Activated B cell treated with CpG ODN at 0.5 μM for 24 hours (primary cell): ENCODE results near the gene CPT2. TPM values are rescaled to one million over a fixed set of nuclear protein-coding genes. Genes with fewer than 3 reads are reported as not detected.

Experiments
- ATAC-seq: fragments of 200-7000 bp; cut with Tn5 transposase; one replicate; pipeline ENCODE4 v1.10.0; 2021; ENCODE audit warnings: low read depth, mild to moderate bottlenecking, moderate library complexity
- CTCF ChIA-PET: fragments of 350-600 bp; sonication (Branson Sonifier 250); formaldehyde crosslinking; loops from one replicate; lab custom pipeline; 2021; ENCODE audit warnings: antibody characterized with exemption; lab: Charles Lee
- POLR2A ChIA-PET: fragments of 350-600 bp; sonication (Branson Sonifier 250); formaldehyde crosslinking; loops from one replicate; lab custom pipeline; 2021; ENCODE audit warnings: antibody characterized with exemption; lab: Charles Lee
- DNase-seq: peaks from one replicate; pipeline ENCODE4 v3.0.0; 2022
- H3K27ac Mint-ChIP-seq: one replicate; pipeline ENCODE4 v1.8.0; 2020; ENCODE audit warnings: mixed read lengths
- H3K27me3 Mint-ChIP-seq: one replicate; pipeline ENCODE4 v1.8.0; 2021; ENCODE audit warnings: mixed read lengths
- H3K36me3 Mint-ChIP-seq: one replicate; pipeline ENCODE4 v1.8.0; 2021; ENCODE audit warnings: low read depth, mixed read lengths
- H3K4me1 Mint-ChIP-seq: one replicate; pipeline ENCODE4 v1.8.0; 2021; ENCODE audit warnings: mixed read lengths
- H3K4me3 Mint-ChIP-seq: one replicate; pipeline ENCODE4 v1.8.0; 2020; ENCODE audit warnings: mild to moderate bottlenecking, mixed read lengths
- H3K9me3 Mint-ChIP-seq: one replicate; pipeline ENCODE4 v1.8.0; 2020; ENCODE audit warnings: mixed read lengths
- intact Hi-C: fragments of 100-400 bp; cut with micrococcal nuclease; formaldehyde crosslinking; loops from one replicate; pipeline ENCODE4 v1.15.1; 2024
- total RNA-seq: library from RNA; stranded (reverse); gene quantifications from 2 replicates; pipeline ENCODE4 v1.2.3, GENCODE V29; 2022
- TF ChIP-seq, protein P1 (sequence below): fragments of 200-600 bp; IDR thresholded peaks from one replicate; pipeline ENCODE4 v1.8.0; 2022; ENCODE audit warnings: antibody characterized with exemption, mild to moderate bottlenecking

CPT2 gene
- total RNA-seq, 1 donor from 2014 or later, result 15.7 TPM

DNA sequence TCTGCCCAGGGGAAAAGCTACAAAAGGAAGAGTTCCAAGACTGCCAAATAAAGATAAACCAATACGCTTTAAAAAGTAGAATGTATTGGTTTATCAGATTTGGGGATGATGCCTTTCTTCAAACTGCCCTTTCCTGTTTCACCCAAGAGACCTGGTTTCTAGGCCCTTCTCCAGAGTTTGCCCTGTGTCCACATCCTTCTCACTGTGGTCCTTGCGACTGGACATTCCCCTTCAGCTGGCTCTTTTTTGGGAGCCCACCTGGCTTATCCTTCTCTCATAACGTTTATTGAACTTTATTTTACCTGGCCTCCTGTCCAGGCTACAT is 24.3 kb downstream of the CPT2 start:
- H3K4me1 Mint-ChIP-seq, result peaks cover 20% of the 10 kb centered on the region
- POLR2A ChIA-PET, result interaction anchor here (1.0 to 2.5 kb wide), 3 partner anchors 15 to 106 kb away, joined by 3 to 9 read pairs (median 5); partner anchors contain the start of gene MAGOH
- CTCF ChIA-PET, result no interaction called here

DNA sequence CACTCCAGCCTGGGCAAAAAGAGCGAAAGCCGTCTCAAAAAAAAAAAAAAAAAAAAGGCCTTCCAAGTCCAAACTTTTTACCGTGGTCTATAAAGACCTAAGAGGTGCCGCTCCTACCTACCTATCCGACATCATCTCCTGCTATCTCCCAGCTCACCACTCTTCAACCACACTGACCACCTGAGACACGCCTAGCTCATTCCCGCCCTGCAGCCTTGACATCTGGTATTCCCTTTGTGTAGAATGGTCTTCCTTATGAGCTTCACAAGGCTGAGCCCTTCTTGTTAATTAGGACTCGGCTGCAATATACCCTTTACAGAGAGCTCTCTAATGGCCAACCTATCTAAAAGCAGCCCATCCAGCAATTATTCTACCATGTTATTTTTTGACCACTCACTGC is 41.0 kb downstream of the CPT2 start:
- Mint-ChIP-seq H3K9me3 (no peaks in the 10 kb centered on the region), H3K36me3 (peaks cover 44% of the 10 kb centered on the region), H3K4me1 (peaks cover 32% of the 10 kb centered on the region), H3K4me3 (peak overlapping the region; percentile 97), H3K27ac (peak overlapping the region; percentile 91), H3K27me3 (no peaks in the 10 kb centered on the region)
- ChIA-PET POLR2A (interaction anchor here (0.6 to 1.9 kb wide), 5 partner anchors 17 to 89 kb away, joined by 3 to 16 read pairs (median 4); partner anchors contain the start of gene CZIB), CTCF (no interaction called here)
- DNase-seq (no peak), ATAC-seq (no peak)
- intact Hi-C loops, result loop anchor here (1.0 to 2.0 kb wide), 5 partner anchors 17 to 815 kb away; partner anchors contain the start of genes CPT2, CZIB, TCEANC2 and TMEM59
- TF ChIP-seq, protein P1, sequence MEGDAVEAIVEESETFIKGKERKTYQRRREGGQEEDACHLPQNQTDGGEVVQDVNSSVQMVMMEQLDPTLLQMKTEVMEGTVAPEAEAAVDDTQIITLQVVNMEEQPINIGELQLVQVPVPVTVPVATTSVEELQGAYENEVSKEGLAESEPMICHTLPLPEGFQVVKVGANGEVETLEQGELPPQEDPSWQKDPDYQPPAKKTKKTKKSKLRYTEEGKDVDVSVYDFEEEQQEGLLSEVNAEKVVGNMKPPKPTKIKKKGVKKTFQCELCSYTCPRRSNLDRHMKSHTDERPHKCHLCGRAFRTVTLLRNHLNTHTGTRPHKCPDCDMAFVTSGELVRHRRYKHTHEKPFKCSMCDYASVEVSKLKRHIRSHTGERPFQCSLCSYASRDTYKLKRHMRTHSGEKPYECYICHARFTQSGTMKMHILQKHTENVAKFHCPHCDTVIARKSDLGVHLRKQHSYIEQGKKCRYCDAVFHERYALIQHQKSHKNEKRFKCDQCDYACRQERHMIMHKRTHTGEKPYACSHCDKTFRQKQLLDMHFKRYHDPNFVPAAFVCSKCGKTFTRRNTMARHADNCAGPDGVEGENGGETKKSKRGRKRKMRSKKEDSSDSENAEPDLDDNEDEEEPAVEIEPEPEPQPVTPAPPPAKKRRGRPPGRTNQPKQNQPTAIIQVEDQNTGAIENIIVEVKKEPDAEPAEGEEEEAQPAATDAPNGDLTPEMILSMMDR, result no peak

More for the DNA sequence above, 24.3 kb downstream of the CPT2 start:
- peak overlapping the region; percentile 97 for H3K27ac Mint-ChIP-seq
- H3K4me3 Mint-ChIP-seq, result peak overlapping the region; percentile 94
- no peak for DNase-seq
- intact Hi-C loops, result loop anchor here (1.0 to 10.0 kb wide), 5 partner anchors 17 to 1166 kb away; partner anchors contain the start of genes BTF3L4, CPT2, IFT25 and LRRC42
- peaks cover 31% of the 10 kb centered on the region for H3K36me3 Mint-ChIP-seq
- no peaks in the 10 kb centered on the region for H3K27me3 Mint-ChIP-seq
- TF ChIP-seq, protein P1, result no peak
- no peak for ATAC-seq
- no peaks in the 10 kb centered on the region for H3K9me3 Mint-ChIP-seq

DNA sequence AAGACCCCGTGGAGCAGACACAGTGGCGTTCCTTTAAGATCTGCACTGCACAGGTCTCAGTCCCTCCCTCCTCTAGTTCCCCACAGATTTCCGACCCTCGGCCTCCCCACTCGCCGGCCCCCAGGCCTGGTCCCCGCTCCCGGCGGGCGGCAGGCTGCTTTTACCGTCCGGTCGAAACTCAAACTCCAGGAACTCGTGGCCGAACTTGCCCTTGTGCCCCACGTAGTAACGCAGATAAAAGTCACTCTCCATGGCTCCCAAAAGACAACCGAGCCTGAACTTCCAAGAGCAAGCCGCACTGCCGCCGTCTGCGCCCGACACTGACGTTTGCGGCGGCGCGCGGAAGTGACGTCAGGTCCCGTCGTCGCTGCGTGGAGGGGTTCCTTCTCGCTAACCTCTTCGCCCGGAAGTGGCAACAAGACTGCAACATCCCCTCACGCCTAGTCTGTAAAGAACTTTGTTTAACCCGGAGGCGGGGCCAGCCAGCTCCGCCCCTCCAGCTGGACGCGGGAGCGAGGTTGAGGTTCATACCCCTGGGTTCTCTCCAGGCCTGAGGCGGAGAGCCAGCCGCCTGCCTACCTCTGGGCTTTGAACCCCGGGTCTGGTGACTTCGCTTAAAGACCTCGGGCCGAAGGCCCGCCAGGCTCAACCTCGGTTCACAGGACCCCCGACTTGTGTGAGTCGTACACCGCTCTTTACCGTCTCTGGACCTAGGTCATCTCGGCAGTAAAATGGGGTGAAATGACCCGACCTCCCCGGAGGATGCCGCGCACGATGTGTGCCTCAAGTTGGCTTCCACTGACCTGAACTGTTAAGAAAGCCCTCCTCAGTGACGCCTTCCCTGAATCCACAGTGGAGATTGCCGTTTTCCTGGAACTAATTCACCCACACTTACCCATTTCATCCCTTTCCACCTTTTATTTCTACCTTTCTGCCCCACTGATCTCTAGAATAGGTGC is 41.9 kb downstream of the CPT2 start, which contains the start of gene MAGOH:
Gene MAGOH (minus strand): TSS at position 322 of the 959 bp plus-strand sequence. CDS start 70 bp downstream, at position 252.
- POLR2A ChIA-PET, result interaction anchor here (0.6 to 1.9 kb wide), 6 partner anchors 8 to 514 kb away, joined by 3 to 16 read pairs (median 6); partner anchors contain the start of gene CZIB
- H3K4me3 Mint-ChIP-seq, result peak within 1 kb of the TSS; percentile 97
- H3K36me3 Mint-ChIP-seq, result peaks cover 36% of the 10 kb centered on the region
- CTCF ChIA-PET, result no interaction called here
- peaks cover 32% of the 10 kb centered on the region for H3K4me1 Mint-ChIP-seq
- DNase-seq, result peak; percentile 93
- intact Hi-C loops, result loop anchor here (1.0 to 2.0 kb wide), 5 partner anchors 18 to 814 kb away; partner anchors contain the start of genes CPT2, CZIB, TCEANC2 and TMEM59
- H3K9me3 Mint-ChIP-seq, result no peaks in the 10 kb centered on the region
- TF ChIP-seq, protein P1, result no peak
- no peaks in the 10 kb centered on the region for H3K27me3 Mint-ChIP-seq
- peak; percentile 100 for ATAC-seq
- H3K27ac Mint-ChIP-seq, result peak within 1 kb of the TSS; percentile 91

DNA sequence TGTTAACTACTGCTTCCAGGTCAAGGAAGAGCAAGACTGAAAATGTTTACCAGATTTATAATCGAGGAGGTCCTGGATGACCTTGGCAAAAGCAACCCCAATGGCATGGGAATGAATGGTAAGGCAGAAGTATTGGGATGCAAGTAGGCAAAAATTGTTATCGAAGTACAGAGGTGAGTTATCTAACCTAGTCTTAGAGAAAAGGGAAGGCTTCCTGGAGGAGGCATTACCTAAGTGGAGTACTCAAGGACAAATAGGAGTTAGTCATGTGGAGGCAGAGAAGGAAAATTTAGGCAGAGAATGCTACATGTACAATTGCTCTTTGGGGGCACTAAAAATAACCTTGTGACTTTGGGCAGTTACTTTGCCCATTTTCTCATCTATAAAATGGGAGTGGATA is 45.2 kb downstream of the CPT2 start:
- POLR2A ChIA-PET, result no interaction called here
- H3K27ac Mint-ChIP-seq, result no peak overlapping the region
- intact Hi-C loops, result no loop called here
- CTCF ChIA-PET, result no interaction called here
- peaks cover 40% of the 10 kb centered on the region for H3K4me1 Mint-ChIP-seq
- no peak overlapping the region for H3K4me3 Mint-ChIP-seq
- ATAC-seq, result no peak
- peaks cover 9% of the 10 kb centered on the region for H3K36me3 Mint-ChIP-seq
- TF ChIP-seq, protein P1, result no peak
- no peak for DNase-seq
- no peaks in the 10 kb centered on the region for H3K27me3 Mint-ChIP-seq
- no peaks in the 10 kb centered on the region for H3K9me3 Mint-ChIP-seq

- TF ChIP-seq, protein P1, result no peak
- no peaks in the 10 kb centered on the region for H3K9me3 Mint-ChIP-seq
- H3K36me3 Mint-ChIP-seq, result peaks cover 9% of the 10 kb centered on the region
- peaks cover 43% of the 10 kb centered on the region for H3K4me1 Mint-ChIP-seq
- POLR2A ChIA-PET, result no interaction called here
- no peak overlapping the region for H3K4me3 Mint-ChIP-seq
- intact Hi-C loops, result no loop called here
- no peak overlapping the region for H3K27ac Mint-ChIP-seq
- CTCF ChIA-PET, result no interaction called here
- H3K27me3 Mint-ChIP-seq, result no peaks in the 10 kb centered on the region
- DNase-seq (no peak), ATAC-seq (no peak)
Measured at GRCh38 chr1:53242381-53242780, 45.8 kb downstream of the CPT2 start.
